Stimulated activated CD8-positive, alpha-beta memory T cell treated with anti-CD3 and anti-CD28 coated beads, Interleukin-12 subunit alpha, Interleukin-12 subunit beta, amount 100 ng/mL, for 4 hours (primary cell): ENCODE results near the gene GPR27.

ENCODE experiments used
- DNase-seq: peaks from one replicate; pipeline ENCODE4 v3.0.0-alpha.2; 2020; ENCODE audit warnings: low read depth

The GPR27 gene

DNA sequence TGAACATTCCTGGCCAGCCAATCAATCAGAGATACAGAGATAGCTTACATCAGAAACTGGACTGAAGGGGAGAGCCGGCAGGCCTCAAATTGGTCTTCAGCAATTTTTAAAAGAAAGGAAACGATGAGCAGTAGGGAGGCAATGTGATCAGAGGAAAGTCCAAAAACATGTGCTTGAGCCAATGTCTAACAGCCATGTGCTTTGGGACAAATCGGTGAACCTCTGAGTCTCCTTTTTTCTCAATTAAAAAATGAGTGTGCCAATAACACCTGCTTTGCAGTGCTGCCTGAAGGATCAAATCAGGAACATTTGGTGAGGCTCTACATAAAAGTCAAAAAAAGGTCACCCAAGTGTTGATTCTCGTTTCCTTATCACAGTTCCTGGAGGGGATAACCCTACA is 21.0 kb upstream of the GPR27 start:
- no peak for DNase-seq

DNA sequence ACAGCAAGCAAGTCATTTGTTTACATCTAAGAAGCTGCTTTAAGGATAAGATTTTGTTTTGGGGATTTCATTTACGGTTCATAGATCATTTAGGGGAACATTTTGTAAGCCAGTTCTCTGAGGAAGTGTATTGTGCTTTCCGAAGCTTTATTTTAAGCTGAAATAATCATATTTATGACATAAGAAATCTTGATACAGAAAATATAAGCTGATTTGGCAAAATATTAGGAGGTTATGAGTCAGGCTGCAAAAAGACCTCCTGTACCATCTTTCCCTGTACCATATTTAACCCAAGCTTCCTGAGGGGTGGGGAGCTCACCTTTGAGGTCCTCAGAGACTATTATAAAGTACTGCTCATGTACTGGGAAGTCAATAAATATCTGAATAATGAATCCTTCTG is 20.3 kb upstream of the GPR27 start:
- DNase-seq = no peak

DNA sequence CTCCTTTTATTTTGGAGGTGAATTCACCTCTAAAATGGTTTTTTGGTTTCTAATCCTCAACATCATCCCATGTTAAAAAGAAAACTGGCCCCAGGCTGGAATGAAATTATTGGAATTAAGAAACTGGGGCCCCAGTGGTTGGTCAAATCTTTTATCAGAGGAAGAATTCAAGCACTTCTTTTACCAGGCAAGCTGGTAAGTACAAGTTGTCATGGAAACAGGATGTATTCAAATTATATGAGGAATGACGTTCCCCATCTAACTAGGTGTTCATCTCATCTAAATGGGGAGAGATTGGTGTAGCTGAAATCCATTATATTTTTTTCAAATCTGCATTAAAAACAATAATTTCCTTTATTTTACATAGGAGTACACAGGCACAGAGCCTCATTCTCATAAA is 18.8 kb upstream of the GPR27 start:
- DNase-seq = no peak

DNA sequence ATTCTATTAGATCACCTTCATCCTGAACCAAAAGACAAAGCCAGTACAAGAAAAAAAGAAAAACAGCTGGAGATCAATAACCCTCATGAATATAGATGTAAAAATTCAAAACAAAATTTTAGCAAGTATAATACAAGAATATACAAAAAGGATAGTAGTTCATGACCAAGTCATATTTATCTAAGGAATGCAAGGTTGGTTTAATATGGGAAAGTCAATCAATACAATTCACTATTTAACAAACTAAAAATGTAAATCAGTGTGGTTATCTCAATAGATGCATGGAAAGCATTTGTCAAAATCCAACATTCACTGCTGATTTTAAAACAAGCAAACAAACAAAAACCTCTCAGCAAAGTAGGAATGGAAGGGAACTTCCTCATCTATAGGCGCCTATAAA is 11.0 kb upstream of the GPR27 start:
- no peak for DNase-seq

DNA sequence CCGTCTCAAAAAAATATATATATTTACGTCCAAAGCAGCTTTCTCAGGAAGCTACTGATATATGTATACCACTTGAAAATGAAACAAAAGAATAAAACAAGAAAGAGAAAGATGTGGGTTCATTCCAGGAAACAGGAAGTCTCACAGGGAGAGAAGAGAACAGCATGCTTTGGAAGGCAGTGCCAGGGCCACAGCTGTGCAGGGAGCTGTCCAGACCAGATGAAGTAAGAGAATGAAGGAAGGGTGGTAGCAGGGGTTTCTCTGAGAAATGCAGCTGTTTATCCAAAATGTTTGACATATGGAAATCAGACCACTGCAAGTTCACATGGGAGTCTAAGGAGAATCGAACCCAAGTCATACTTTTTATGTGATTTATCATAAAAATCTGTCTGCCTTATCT is 8.9 kb upstream of the GPR27 start:
- no peak for DNase-seq

DNA sequence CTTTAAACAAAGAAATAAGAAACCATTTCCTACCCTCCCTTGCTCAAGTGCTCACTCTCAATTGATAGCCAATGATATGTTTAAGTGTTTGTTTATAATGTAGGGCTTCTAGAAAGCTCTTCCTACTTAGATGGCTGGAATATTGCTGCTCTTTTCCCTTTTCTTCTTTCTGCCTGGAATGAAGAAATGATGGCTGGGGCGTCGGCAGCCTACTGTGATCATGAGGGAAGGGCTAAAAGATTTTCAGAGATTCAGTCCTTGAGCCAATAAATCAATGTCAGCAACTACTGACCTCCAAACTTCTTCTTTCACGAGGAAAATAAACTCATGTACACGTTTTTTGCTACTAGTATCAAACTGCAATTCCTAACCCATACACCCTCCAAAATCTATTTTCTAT is 2.1 kb upstream of the GPR27 start:
- no peak for DNase-seq

DNA sequence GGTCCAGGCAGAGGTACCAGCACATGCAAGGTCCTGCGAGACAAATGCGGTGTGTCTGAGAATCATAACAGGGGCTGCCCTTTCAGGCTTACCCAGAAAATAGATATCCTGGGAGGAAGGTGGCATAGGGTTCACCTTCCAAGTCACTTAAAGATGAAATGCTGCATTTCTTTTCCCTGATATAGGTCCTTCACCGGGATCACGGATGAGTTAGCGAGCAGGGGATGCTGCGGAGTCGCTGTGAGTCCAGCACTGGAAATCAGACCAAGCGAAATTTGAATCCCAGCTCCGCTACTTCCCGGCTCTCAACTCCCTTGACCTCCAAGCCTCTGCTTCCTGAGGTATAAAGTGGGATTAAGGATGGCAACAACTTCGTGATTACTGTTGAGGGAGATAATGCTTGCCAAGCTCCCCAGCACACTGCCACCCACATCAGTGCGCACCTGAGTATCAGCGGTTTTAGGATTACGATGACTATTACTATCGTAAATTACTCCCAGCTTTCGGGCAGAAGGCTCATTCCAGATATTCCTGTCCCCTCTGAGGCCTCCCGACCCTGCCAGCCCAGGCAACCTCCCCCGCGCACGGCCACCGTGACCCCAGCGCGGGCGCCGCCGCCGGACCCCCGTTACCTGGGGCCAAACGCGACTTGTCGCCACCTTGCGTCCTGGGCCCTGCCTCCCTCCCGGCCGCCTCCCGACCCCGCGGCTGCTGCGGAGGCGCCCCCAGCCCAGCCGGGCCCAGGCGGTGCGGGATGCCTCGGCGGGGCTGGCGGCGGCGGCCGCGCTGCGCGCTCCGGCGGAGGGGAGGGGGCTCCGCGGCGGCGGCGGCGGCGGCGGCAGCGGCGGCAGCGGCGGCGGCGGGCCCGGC is 589 bp upstream of the GPR27 start:
- DNase-seq = no peak

DNA sequence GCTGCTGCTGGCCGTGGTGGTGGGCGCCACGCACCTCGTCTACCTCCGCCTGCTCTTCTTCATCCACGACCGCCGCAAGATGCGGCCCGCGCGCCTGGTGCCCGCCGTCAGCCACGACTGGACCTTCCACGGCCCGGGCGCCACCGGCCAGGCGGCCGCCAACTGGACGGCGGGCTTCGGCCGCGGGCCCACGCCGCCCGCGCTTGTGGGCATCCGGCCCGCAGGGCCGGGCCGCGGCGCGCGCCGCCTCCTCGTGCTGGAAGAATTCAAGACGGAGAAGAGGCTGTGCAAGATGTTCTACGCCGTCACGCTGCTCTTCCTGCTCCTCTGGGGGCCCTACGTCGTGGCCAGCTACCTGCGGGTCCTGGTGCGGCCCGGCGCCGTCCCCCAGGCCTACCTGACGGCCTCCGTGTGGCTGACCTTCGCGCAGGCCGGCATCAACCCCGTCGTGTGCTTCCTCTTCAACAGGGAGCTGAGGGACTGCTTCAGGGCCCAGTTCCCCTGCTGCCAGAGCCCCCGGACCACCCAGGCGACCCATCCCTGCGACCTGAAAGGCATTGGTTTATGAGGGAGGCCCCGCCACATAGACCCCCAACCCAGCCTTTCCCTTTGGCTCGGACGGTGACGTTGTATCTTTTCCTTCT is 1.1 kb downstream of the GPR27 start:
- DNase-seq = no peak

DNA sequence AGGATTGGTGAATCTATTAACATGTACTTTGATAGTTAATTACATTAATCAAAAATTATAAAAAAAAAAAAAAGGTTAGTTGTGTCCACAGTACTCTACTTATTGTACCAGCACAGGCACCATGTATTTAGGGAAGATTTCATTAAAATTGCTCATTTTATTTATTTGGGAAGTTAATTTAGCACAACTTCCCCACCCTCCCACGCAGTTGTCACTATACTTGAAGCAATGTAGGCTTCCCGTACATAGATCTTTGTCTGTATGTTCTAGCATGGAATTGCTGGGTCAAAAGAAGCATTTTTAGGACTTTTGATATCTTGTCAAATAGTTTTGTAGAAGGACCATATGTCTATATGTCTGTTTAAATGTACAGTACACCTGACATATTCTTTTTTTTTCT is 4.4 kb downstream of the GPR27 start:
- no peak for DNase-seq

DNA sequence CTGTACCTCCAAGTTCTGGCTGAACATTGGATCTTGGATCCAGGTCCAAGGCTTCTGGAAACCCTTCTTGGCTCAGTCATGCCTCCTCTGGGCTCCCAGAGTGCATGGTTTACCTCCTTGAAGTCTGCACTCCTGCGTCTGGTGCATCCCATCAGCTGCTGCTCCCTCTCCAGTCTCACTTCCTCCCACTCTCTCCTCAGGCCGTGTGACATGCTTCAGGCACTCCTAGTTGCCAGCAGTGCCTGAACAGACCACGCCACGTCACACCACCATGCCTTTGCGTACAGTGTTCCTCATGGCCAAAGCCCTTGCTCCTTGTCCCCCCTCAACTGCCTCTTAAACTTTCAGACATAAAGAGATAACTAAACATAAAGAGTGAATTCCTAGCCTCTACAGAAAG is 5.7 kb downstream of the GPR27 start:
- DNase-seq = no peak

DNA sequence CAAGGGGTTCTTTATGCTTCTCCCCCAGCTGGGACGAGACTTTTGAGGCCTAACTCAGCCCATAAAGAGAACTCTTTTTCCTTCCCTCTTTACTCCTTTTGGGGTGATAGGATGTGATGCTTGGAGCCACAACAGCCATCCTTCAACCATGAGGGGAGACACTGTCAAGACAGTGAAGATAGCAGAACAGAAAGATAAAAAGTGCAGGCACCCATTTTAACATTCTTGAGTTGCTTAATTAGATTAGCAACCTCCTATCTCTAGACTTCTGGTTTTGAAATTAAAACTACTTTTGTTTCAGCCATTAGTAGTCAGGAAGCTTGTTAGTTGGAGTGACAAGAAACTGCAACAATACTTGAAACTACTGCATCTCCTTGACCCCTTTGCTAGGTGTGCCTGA is 6.5 kb downstream of the GPR27 start:
- DNase-seq = no peak

DNA sequence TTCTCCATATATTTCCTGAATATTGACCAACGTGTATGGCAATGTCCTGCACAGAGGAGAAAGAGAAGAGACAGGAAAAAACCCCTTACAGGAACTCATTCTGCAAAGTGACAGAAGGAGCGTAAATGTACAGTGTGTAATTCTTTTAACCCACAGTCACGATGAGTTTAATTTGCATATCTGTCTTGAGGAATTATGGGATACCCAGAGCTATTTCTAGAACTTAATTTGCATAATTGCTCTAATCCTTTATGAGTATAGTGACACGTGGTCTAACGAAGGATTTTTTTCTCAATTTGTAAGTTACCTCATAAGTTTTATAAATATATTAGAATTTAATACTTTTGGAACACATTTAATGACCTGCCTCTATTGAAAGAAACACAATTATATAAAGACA is 9.8 kb downstream of the GPR27 start:
- no peak for DNase-seq

DNA sequence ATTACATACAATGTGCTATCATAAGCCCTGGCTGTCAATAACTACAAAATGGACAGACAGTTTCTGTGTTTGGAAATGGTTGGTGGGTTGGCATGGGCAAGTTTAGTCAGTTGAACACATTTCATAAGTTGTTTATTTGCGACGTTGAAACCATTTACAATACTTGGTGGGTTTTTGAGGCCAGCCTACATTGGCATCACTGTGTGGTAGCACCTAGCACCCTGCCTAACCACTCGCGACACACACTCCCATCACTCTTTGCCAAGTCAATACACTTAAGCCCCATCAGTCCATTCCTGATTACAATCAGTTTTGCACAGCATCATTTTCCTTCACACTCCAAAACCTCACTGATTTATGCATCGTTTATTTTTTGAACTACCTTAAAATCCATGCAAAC is 17.5 kb downstream of the GPR27 start:
- DNase-seq = no peak

DNA sequence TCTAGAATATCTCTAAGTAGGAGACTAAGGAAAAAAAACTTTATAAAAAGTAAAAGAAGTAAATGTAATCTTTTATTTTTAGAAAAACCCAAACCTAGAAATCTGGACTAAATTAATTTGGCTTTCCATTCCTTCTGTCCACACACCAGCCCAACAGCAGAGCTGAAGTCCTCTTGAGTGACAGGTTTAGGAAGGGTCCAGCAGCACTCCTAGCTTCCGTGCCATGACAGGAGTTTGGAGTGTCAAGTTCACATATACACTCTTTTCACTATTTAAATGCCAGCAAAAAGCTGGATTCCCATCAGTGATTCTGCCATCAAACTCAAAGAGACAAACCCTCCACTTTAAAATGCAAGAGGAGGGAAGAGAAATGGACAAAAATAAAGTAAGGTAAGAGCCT is 18.2 kb downstream of the GPR27 start:
- no peak for DNase-seq

DNA sequence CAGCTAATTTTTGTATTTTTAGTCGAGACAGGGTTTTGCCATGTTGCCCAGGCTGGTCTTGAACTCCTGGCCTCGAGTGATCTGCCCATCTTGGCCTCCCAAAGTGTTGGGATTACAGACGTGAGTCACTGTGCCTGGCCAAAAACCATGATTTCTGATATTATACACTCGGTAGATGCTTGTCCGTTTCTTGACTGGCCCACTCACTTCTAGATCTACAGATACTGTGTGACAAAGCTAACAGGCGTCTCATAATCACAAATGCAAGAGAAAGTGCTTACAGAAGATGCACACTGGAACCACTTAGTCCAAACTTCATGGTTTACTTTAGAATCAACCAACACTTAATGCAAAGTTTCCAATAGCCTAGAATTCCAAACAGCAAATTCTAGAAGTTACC is 22.9 kb downstream of the GPR27 start:
- DNase-seq = no peak

DNA sequence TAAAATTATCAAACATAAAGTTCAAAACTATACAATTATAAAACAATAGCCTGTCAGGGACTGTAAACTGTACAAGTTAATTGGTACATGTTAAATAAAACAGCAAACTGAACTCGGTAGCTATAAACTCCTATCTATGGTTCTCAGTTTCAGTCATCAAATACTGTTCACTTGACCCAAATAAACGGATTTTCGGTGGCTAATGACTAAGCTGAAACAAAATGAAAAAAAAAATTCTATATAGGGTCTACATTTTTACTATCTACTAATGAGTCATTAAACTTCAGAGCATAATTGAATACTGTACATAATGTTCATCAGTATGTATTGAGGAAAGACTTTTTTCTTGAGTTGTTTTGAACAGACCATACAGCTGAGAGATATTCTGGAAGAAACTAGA is 24.7 kb downstream of the GPR27 start:
- no peak for DNase-seq

DNA sequence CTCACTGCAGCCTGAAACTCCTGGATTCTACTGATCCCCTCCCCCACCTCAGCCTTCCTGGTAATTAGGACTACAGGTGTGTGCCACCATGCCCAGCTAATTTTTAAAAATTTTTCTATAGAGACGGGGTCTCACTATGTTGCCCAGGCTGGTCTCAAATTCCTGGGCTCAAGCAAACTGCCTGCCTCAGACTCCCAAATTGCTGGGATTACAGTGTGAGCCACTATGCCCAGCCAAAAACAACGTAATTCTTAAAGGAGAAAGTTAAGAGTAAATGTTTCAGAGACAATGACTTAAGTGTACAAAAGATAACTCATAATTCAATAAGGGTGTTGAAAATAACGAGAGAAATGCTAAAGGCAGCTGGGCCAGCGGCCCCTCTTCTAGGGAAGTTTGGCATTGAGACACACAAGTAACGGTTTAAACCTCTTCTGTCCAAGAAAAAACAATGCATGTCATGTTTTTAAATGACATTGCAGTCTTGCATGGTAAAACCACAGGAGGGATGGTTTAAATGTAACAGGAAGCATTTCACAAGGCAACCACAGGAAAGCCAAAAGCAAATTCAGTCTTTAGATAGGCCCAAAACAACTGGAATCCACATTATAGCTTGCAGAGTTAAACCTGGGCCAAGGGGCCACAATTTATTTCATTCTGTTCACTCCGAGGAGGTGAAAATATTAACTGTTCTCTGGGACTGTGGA is 26.2 kb downstream of the GPR27 start:
- DNase-seq = no peak

DNA sequence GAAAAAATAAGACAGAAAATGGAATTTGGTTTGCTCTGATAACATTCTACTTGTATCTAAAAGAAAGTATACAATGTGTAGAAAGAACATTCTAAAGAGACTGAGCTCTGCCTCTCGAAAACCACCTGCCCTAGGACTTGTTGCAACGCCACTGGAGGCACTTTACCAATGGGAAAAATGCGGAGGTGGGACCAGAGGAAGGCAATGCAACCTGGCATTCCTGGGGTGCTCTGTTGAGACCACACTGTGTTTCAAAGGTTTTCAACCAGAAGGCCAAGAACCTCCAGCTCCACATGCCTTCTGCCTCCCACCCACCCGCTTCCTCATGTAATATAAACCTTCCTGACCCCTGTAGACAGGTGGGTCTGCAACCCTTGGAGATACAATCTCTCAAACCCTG is 26.8 kb downstream of the GPR27 start:
- DNase-seq = no peak

DNA sequence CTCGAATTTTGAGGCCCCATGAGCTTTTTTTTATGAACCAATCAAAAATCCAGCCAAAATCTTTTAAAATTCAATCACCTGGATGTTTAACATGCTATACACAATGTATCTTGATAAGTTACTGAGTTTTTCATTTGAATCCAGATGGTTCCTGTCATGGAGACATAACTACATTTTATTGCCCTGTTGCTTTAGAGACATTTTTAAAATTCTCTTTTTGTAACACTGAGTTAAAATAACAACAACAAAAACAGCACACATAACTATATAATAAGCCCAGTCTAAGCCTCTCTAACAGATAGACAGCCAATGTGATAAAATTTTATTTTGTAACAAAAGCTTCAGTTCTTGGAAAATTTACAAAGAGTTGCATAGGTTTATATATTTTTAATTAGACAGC is 29.5 kb downstream of the GPR27 start:
- DNase-seq = no peak

DNA sequence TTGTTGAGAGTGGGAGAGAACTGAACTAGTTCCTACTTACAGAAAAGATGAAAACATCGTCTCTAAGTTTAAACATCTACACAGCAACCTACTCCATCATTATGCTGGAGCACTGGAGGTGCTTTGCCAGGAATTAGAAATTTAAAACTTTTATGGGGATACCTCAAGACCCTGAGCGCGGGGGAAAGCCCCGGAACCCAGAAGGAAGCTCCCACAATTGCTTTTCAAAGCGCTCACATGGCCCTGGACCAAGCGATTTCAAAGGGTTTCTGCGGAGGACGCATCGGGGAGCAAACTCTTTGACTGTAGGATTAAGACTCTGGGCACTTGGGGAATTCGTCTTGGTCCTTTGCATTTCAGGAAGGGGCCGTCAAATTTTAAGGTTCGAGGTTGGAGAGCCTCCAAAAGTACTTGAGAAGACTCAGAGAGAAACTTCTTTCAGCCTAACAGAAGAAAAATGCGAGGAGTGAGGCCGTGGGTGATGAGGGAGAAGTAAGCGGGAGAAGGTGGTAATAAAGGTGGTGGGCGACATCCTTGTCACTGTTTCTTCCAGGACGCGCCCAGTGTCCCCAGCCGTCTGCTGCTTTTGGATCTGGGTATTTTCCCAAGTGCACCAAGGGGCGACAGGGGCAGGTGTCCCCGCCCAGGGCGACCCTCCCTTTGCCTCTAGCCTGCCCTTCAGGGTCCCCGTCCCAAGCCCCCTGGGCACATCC is 30.7 kb downstream of the GPR27 start:
- DNase-seq = no peak

DNA sequence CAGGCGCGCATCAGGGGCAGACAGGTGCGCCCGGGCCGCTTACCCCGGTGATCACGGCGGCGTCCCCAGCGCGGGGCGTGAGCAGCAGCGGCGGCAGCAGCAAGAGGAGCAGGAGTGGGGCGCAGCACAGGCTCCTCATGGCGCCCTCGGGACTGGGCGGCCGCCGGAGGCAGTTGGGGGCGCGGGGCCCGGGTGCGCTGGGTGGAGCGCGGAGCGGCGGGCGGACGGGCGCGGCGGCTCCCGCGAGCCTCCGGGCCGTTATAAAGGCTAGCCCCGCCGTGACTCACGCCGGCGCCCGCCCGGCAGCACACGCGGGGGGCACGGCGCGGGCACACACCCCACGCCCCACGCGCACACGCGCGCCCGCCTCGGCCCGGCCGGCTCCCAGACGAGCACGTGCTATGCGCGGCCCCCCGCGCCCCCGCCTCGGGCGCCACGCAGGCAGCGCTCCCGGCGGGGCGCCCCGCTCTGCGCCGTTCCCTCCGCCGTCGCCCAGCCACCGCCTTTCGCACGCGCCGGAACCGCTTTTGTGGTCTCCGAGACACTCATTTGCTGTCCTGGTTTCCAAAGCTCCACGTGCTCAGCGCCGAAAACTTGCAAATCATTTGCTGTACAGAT is 31.4 kb downstream of the GPR27 start, which contains the start of gene PROK2:
Gene PROK2, minus strand, starts transcription at position 235 of the 618 bp plus-strand sequence. Its CDS starts 96 bp downstream, at position 139.
- DNase-seq = no peak
